GM23338 (cell line): ENCODE measurements around the gene CELSR1. TPM values are rescaled to one million over a fixed set of nuclear protein-coding genes. Genes with fewer than 3 reads are reported as not detected.

Experiments
- ATAC-seq: fragments of 200-7000 bp; cut with Tn5 transposase; 3 replicates; pipeline ENCODE4 v1.9.1; 2020
- DNase-seq: peaks from one replicate; pipeline ENCODE4 v3.0.0-alpha.2; 2015; ENCODE audit warnings: low spot score
- H2AFZ ChIP-seq: fragments of 200-600 bp; sonication (generic); 2 replicates; pipeline ENCODE4 v1.8.0; 2016; ENCODE audit warnings: antibody characterized with exemption, mild to moderate bottlenecking, moderate library complexity
- H3F3A ChIP-seq: fragments of 200-600 bp; sonication (generic); replicated peaks from 2 replicates; pipeline ENCODE4 v1.8.0; 2017; ENCODE audit warnings: antibody characterized with exemption, mixed run types, low read depth
- H3K27ac ChIP-seq: fragments of 200-600 bp; sonication (generic); 2 replicates; pipeline ENCODE4 v1.6.1; 2016; ENCODE audit warnings: low read depth
- H3K27me3 ChIP-seq: fragments of 200-600 bp; sonication (generic); 2 replicates; pipeline ENCODE4 v1.8.0; 2016; ENCODE audit warnings: mild to moderate bottlenecking, mixed run types, moderate library complexity; ENCODE audit not compliant: insufficient read depth
- H3K36me3 ChIP-seq: fragments of 200-600 bp; sonication (generic); 2 replicates; pipeline ENCODE4 v1.8.0; 2016; ENCODE audit warnings: mild to moderate bottlenecking; ENCODE audit not compliant: insufficient read depth
- H3K4me1 ChIP-seq: fragments of 200-600 bp; sonication (generic); 2 replicates; pipeline ENCODE4 v1.8.0; 2016; ENCODE audit warnings: mild to moderate bottlenecking, moderate library complexity; ENCODE audit not compliant: insufficient read depth
- H3K4me2 ChIP-seq: fragments of 200-600 bp; sonication (generic); 2 replicates; pipeline ENCODE4 v1.7.1; 2017; ENCODE audit warnings: mixed run types
- H3K4me3 ChIP-seq: fragments of 200-600 bp; sonication (generic); 2 replicates; pipeline ENCODE4 v1.6.1; 2016; ENCODE audit warnings: mixed run types
- H3K79me2 ChIP-seq: fragments of 200-600 bp; sonication (generic); replicated peaks from 2 replicates; pipeline ENCODE4 v1.8.0; 2017; ENCODE audit warnings: mild to moderate bottlenecking; ENCODE audit not compliant: insufficient read depth
- H3K9me2 ChIP-seq: fragments of 200-600 bp; sonication (generic); 2 replicates; pipeline ENCODE4 v1.8.0; 2017; ENCODE audit not compliant: insufficient read depth
- H4K20me1 ChIP-seq: fragments of 200-600 bp; sonication (generic); replicated peaks from 2 replicates; pipeline ENCODE4 v1.8.0; 2017; ENCODE audit warnings: mild to moderate bottlenecking; ENCODE audit not compliant: insufficient read depth
- H3K27ac Mint-ChIP-seq: 2 replicates; pipeline ENCODE4 v1.8.0; 2020; ENCODE audit warnings: inconsistent platforms, mild to moderate bottlenecking, moderate library complexity, mixed read lengths
- H3K27me3 Mint-ChIP-seq: 3 replicates; pipeline ENCODE4 v1.8.0; 2022; ENCODE audit warnings: low read depth, mild to moderate bottlenecking, moderate library complexity, mixed read lengths, inconsistent platforms; ENCODE audit not compliant: insufficient read depth, poor library complexity
- H3K36me3 Mint-ChIP-seq: 3 replicates; pipeline ENCODE4 v1.8.0; 2021; ENCODE audit warnings: low read depth, mild to moderate bottlenecking, inconsistent platforms, moderate library complexity, mixed read lengths
- H3K4me1 Mint-ChIP-seq: 3 replicates; pipeline ENCODE4 v1.8.0; 2020; ENCODE audit warnings: mild to moderate bottlenecking, inconsistent platforms, mixed read lengths
- H3K4me3 Mint-ChIP-seq: 3 replicates; pipeline ENCODE4 v1.8.0; 2021; ENCODE audit warnings: moderate library complexity, mild to moderate bottlenecking, inconsistent platforms, mixed read lengths
- H3K9me3 Mint-ChIP-seq: 3 replicates; pipeline ENCODE4 v1.8.0; 2020; ENCODE audit warnings: moderate library complexity, mild to moderate bottlenecking, inconsistent platforms, mixed read lengths
- CREB1 ChIP-seq: fragments of 250-450 bp; sonication (Bioruptor Pico); IDR thresholded peaks from 2 replicates; pipeline ENCODE4 v1.5.0; 2020; ENCODE audit warnings: low read depth, mild to moderate bottlenecking, moderate library complexity
- ETS1 ChIP-seq: IDR thresholded peaks from 2 replicates; pipeline ENCODE4 v1.6.1; 2016; ENCODE audit warnings: antibody characterized with exemption
- EZH2 ChIP-seq: fragments of 200-600 bp; sonication (generic); IDR thresholded peaks from one replicate; pipeline ENCODE4 v1.8.0; 2017; ENCODE audit warnings: antibody characterized with exemption, mild to moderate bottlenecking, low read depth; ENCODE audit not compliant: unreplicated experiment
- EZH2phosphoT487 ChIP-seq: fragments of 200-600 bp; sonication (generic); IDR thresholded peaks from one replicate; pipeline ENCODE4 v1.8.1; 2018; ENCODE audit warnings: antibody characterized with exemption; ENCODE audit not compliant: unreplicated experiment
- JUNB ChIP-seq: IDR thresholded peaks from one replicate; pipeline ENCODE4 v1.6.1; 2016; ENCODE audit warnings: antibody characterized with exemption; ENCODE audit not compliant: unreplicated experiment
- NANOG ChIP-seq: IDR thresholded peaks from 2 replicates; pipeline ENCODE4 v1.6.1; 2016; ENCODE audit warnings: antibody characterized with exemption, borderline replicate concordance
- POLR2AphosphoS5 ChIP-seq: IDR thresholded peaks from 2 replicates; pipeline ENCODE4 v1.6.1; 2016; ENCODE audit warnings: antibody characterized with exemption, low read depth
- STAT1 ChIP-seq: IDR thresholded peaks from one replicate; pipeline ENCODE4 v1.6.1; 2016; ENCODE audit warnings: antibody characterized with exemption; ENCODE audit not compliant: unreplicated experiment
- ZNF114 ChIP-seq: fragments of 250-450 bp; sonication (Bioruptor Pico); IDR thresholded peaks from 2 replicates; pipeline ENCODE4 v1.5.0; 2020; ENCODE audit warnings: mild to moderate bottlenecking, moderate library complexity
- ZNF331 ChIP-seq: fragments of 250-450 bp; sonication (Bioruptor Pico); IDR thresholded peaks from 2 replicates; pipeline ENCODE4 v1.5.0; 2020; ENCODE audit warnings: low read depth, mild to moderate bottlenecking, moderate library complexity
- polyA plus RNA-seq: library from polyadenylated mRNA; unstranded; fragments of >200 nt; fragmentation: Nextera tagmentation; extraction: Ambion mirVana; gene quantifications from 2 replicates; pipeline ENCODE4 v1.2.1, GENCODE V29; 2016
- total RNA-seq: library from RNA; depleted of rRNA; stranded (reverse); fragments of >200 nt; shearing (Covaris generic); gene quantifications from 2 replicates; pipeline ENCODE4 v1.2.3, GENCODE V29; 2014
- TF ChIP-seq, protein P1 (sequence below), 2 experiments: fragments of 200-600 bp in 1 of 2; sonication (generic) in 1 of 2; conservative IDR thresholded peaks; 2 replicates each; pipeline versions ENCODE4 v1.5.1 to v1.6.1; 2016 to 2017; ENCODE audit warnings: antibody characterized with exemption in 2 of 2, low read depth in 2 of 2, mild to moderate bottlenecking in 2 of 2, moderate library complexity in 1 of 2
- TF ChIP-seq, protein P2 (sequence below): IDR thresholded peaks from one replicate; pipeline ENCODE4 v1.6.1; 2018; ENCODE audit warnings: antibody characterized with exemption; ENCODE audit not compliant: unreplicated experiment
- TF ChIP-seq, protein P3 (sequence below): fragments of 250-450 bp; sonication (Bioruptor Pico); IDR thresholded peaks from 2 replicates; pipeline ENCODE4 v1.5.0; 2020; ENCODE audit warnings: mild to moderate bottlenecking, moderate library complexity

CELSR1 gene
- total and polyA plus RNA-seq, 2 experiments from 2014 or later, result 4.8 to 20.4 TPM

DNA sequence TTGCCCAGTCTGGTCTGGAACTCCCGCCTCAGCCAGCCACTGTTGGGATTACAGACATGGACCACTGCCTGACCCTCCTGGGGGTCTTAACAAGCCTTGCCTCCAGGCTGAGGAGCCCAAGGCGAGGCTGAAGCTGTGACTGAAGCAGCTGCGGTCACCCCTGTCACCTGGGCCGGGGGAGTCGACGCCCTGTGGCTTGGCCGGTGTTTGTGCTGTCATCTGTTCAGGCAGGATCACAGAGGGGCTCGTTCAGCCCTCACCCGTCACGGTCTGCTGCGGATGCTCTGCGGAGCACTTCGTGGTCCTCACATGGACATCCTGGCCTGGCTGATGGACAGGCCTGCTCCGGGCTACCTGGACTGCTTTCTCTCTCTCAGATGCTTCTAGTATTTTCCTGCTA lies 178.1 kb downstream of the CELSR1 start:
- H3F3A ChIP-seq, result peaks cover 4% of the 10 kb centered on the region; the same call in 1 of the 2 replicates
- H3K27me3 Mint-ChIP-seq, result peaks cover 8% of the 10 kb centered on the region
- H3K9me2 ChIP-seq, result no peaks in the 10 kb centered on the region
- no peaks in the 10 kb centered on the region for H3K27me3 ChIP-seq
- TF ChIP-seq ZNF331 (CRISPR knock-in tag) (no peak), NANOG (no peak), ETS1 (no peak), STAT1 (no peak), CREB1 (CRISPR knock-in tag) (no peak), EZH2phosphoT487 (no peak), JUNB (no peak), EZH2 (no peak), ZNF114 (CRISPR knock-in tag) (no peak), POLR2AphosphoS5 (no peak)
- TF ChIP-seq, protein P1, sequence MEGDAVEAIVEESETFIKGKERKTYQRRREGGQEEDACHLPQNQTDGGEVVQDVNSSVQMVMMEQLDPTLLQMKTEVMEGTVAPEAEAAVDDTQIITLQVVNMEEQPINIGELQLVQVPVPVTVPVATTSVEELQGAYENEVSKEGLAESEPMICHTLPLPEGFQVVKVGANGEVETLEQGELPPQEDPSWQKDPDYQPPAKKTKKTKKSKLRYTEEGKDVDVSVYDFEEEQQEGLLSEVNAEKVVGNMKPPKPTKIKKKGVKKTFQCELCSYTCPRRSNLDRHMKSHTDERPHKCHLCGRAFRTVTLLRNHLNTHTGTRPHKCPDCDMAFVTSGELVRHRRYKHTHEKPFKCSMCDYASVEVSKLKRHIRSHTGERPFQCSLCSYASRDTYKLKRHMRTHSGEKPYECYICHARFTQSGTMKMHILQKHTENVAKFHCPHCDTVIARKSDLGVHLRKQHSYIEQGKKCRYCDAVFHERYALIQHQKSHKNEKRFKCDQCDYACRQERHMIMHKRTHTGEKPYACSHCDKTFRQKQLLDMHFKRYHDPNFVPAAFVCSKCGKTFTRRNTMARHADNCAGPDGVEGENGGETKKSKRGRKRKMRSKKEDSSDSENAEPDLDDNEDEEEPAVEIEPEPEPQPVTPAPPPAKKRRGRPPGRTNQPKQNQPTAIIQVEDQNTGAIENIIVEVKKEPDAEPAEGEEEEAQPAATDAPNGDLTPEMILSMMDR (conservative IDR thresholded peaks at IDR 0.05; ENCODE audit: low read depth in 2 of 2), result no peak
- TF ChIP-seq, protein P2, sequence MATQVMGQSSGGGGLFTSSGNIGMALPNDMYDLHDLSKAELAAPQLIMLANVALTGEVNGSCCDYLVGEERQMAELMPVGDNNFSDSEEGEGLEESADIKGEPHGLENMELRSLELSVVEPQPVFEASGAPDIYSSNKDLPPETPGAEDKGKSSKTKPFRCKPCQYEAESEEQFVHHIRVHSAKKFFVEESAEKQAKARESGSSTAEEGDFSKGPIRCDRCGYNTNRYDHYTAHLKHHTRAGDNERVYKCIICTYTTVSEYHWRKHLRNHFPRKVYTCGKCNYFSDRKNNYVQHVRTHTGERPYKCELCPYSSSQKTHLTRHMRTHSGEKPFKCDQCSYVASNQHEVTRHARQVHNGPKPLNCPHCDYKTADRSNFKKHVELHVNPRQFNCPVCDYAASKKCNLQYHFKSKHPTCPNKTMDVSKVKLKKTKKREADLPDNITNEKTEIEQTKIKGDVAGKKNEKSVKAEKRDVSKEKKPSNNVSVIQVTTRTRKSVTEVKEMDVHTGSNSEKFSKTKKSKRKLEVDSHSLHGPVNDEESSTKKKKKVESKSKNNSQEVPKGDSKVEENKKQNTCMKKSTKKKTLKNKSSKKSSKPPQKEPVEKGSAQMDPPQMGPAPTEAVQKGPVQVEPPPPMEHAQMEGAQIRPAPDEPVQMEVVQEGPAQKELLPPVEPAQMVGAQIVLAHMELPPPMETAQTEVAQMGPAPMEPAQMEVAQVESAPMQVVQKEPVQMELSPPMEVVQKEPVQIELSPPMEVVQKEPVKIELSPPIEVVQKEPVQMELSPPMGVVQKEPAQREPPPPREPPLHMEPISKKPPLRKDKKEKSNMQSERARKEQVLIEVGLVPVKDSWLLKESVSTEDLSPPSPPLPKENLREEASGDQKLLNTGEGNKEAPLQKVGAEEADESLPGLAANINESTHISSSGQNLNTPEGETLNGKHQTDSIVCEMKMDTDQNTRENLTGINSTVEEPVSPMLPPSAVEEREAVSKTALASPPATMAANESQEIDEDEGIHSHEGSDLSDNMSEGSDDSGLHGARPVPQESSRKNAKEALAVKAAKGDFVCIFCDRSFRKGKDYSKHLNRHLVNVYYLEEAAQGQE, result no peak
- TF ChIP-seq, protein P3, sequence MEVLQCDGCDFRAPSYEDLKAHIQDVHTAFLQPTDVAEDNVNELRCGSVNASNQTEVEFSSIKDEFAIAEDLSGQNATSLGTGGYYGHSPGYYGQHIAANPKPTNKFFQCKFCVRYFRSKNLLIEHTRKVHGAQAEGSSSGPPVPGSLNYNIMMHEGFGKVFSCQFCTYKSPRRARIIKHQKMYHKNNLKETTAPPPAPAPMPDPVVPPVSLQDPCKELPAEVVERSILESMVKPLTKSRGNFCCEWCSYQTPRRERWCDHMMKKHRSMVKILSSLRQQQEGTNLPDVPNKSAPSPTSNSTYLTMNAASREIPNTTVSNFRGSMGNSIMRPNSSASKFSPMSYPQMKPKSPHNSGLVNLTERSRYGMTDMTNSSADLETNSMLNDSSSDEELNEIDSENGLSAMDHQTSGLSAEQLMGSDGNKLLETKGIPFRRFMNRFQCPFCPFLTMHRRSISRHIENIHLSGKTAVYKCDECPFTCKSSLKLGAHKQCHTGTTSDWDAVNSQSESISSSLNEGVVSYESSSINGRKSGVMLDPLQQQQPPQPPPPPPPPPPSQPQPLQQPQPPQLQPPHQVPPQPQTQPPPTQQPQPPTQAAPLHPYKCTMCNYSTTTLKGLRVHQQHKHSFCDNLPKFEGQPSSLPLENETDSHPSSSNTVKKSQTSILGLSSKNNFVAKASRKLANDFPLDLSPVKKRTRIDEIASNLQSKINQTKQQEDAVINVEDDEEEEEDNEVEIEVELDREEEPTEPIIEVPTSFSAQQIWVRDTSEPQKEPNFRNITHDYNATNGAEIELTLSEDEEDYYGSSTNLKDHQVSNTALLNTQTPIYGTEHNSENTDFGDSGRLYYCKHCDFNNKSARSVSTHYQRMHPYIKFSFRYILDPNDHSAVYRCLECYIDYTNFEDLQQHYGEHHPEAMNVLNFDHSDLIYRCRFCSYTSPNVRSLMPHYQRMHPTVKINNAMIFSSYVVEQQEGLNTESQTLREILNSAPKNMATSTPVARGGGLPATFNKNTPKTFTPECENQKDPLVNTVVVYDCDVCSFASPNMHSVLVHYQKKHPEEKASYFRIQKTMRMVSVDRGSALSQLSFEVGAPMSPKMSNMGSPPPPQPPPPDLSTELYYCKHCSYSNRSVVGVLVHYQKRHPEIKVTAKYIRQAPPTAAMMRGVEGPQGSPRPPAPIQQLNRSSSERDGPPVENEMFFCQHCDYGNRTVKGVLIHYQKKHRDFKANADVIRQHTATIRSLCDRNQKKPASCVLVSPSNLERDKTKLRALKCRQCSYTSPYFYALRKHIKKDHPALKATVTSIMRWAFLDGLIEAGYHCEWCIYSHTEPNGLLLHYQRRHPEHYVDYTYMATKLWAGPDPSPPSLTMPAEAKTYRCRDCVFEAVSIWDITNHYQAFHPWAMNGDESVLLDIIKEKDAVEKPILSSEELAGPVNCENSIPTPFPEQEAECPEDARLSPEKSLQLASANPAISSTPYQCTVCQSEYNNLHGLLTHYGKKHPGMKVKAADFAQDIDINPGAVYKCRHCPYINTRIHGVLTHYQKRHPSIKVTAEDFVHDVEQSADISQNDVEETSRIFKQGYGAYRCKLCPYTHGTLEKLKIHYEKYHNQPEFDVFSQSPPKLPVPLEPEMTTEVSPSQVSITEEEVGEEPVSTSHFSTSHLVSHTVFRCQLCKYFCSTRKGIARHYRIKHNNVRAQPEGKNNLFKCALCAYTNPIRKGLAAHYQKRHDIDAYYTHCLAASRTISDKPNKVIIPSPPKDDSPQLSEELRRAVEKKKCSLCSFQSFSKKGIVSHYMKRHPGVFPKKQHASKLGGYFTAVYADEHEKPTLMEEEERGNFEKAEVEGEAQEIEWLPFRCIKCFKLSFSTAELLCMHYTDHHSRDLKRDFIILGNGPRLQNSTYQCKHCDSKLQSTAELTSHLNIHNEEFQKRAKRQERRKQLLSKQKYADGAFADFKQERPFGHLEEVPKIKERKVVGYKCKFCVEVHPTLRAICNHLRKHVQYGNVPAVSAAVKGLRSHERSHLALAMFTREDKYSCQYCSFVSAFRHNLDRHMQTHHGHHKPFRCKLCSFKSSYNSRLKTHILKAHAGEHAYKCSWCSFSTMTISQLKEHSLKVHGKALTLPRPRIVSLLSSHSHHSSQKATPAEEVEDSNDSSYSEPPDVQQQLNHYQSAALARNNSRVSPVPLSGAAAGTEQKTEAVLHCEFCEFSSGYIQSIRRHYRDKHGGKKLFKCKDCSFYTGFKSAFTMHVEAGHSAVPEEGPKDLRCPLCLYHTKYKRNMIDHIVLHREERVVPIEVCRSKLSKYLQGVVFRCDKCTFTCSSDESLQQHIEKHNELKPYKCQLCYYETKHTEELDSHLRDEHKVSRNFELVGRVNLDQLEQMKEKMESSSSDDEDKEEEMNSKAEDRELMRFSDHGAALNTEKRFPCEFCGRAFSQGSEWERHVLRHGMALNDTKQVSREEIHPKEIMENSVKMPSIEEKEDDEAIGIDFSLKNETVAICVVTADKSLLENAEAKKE (CRISPR knock-in tag), result no peak
- no peak overlapping the region for H3K27ac Mint-ChIP-seq
- peaks cover 2% of the 10 kb centered on the region; the same call in 1 of the 3 replicates for H3K9me3 Mint-ChIP-seq
- peaks cover 3% of the 10 kb centered on the region; the same call in 1 of the 2 replicates for H3K36me3 ChIP-seq
- H3K4me1 ChIP-seq, result no peaks in the 10 kb centered on the region
- DNase-seq (no peak), ATAC-seq (no peak)
- no peaks in the 10 kb centered on the region for H3K79me2 ChIP-seq
- 0 out of 2 replicates have a peak overlapping the region, but pooled peaks have one; percentile 19 for H3K27ac ChIP-seq
- no peak overlapping the region for H3K4me3 Mint-ChIP-seq
- H2AFZ ChIP-seq, result no peak overlapping the region
- H3K4me2 ChIP-seq, result no peak overlapping the region
- H3K36me3 Mint-ChIP-seq, result peaks cover 32% of the 10 kb centered on the region
- peaks cover 9% of the 10 kb centered on the region for H4K20me1 ChIP-seq
- H3K4me3 ChIP-seq, result no peak overlapping the region
- no peaks in the 10 kb centered on the region; the same call in 1 of the 3 replicates for H3K4me1 Mint-ChIP-seq
